ENCODE data around the gene LRMDA.
"Not testable (repeated sequence)": the region's sequence is repeated elsewhere in the genome, so short reads cannot be mapped to it uniquely, and the experiment has no call there.

Gene LRMDA

DNA sequence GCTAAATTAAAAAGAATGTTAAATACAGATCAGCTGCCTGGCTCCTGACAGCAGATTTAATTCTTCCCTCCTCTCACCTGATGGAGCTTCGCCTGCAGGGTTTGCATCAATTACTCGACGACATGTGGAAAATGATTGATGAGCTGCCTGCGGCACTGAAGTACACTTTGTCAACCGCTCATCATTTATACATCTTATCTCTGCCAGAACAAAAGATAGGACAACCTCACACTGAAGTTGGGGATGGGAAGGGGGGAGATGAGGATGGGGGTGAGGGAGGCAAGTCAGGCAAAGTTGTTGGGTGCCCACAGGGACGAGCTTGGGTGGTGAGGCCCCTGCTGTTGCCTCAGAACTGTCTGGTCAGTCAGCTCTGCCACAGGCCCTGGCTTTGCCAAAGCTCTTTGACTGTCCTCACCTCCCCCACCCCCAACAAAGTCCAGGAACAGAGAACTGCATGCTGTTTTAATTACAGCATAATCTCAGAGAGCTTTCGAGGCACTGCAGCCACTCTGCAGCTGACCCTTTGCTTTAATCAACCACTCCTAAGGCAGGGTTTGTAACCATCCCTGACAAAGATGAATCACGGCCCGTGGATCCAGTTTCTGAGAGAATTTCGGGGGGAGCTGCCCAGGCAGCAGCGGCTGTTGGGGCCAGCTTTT, 702.3 kb downstream of the LRMDA start:
- DNase-seq, result no peak
- in situ Hi-C loops (cut with MboI; ENCODE audit: low pct_unique_long_range_greater_than_20kb, low sequenced_read_pairs), result no loop called here

DNA sequence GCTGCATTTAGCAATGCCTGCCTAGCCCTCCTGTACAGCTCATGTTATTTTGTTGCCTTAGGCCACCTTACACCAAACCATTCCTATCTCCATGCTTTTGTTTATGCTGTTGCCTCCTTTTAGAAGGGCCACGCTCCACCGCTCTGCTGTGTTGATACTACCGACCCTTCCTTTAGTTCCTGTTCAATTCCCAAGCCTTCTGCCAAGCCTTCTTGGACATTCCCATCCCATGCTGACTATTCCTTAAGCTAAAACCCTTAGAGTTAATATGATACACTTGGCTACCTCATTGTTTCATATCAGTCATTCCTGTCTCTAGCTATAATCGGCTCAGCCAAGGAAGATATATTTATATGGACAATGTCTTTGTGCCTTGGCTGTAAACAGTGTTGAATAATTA, 705.5 kb downstream of the LRMDA start:
- in situ Hi-C loops (cut with MboI; ENCODE audit: low pct_unique_long_range_greater_than_20kb, low sequenced_read_pairs), result no loop called here
- no peak for DNase-seq

DNA sequence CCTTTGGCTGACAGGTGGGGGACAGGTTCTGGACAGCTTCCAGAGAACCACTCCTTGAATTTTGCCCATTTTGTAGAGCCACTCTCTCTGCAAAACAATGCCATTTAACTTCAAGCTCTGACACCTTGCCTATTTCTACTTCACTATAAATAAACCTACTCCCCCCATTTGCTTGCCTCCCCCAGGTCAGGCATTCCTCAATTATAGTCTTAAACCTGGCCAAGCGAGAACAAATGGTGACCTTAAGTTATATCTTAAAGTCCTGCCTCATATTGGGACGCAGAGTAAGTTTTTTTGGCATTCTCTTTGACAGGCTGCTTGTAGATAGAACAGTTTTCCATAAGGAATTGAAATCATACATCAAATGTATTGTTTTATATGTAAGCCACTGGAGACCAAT, 706.9 kb downstream of the LRMDA start:
- no peak for DNase-seq
- in situ Hi-C loops (cut with MboI; ENCODE audit: low pct_unique_long_range_greater_than_20kb, low sequenced_read_pairs), result no loop called here

DNA sequence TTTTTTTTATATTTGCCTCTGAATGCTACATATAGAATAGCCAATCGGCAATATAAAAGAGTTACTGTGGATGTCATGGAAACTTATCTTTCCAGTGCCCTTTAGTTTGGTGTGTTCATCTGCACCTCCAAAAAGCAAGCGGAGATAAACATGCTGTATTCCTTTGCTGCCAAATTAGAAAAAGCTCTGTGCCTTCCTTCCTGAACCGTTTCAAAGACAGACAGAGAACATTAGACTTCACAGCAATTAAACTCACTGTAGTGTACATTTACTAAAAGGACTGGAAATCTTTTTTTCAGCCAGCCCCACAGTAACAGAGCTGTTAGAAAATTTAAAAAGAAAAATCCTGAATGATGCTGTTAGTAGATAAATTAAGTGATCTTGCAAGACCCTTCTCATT, 707.5 kb downstream of the LRMDA start:
- in situ Hi-C loops (cut with MboI; ENCODE audit: low pct_unique_long_range_greater_than_20kb, low sequenced_read_pairs), result no loop called here
- DNase-seq, result no peak

DNA sequence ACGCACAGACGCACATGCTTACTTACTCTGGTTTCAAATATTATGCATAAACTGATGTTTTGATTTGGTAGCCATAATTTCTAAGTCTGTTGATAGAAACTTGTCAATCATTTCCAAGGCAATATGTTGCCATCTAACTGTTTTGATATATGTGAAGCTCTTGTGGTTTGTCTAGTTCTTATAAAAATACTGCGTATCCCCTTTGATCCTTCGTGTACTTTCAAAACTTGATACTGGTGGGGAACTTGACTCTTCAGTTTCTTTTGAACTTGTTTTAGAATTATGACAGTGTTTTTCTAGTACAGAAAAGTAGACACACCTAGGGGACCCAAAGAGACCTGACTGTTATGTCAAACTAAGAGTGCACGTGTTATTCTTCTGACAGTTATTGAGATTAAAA, 708.0 kb downstream of the LRMDA start:
- in situ Hi-C loops (cut with MboI; ENCODE audit: low pct_unique_long_range_greater_than_20kb, low sequenced_read_pairs), result no loop called here
- DNase-seq, result no peak

DNA sequence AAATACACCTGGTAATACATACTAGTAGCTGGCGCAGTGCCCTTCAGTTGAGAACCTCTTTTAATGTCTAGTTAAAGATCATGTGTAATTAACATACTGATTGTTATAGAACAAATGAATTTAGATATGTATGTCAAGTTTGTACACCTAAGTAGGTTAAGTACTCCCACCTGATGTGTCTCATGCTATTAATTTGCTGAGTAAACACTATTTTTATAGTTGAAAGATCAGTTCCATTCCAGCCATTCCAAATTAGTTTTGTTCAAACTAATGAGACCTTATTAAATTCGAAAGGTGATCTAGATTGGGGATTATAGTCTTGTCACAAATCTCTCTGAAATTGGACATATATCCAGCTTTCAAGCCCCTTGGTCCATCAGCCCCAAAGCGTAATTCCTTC, 710.0 kb downstream of the LRMDA start:
- DNase-seq, result no peak
- in situ Hi-C loops (cut with MboI; ENCODE audit: low pct_unique_long_range_greater_than_20kb, low sequenced_read_pairs), result no loop called here

DNA sequence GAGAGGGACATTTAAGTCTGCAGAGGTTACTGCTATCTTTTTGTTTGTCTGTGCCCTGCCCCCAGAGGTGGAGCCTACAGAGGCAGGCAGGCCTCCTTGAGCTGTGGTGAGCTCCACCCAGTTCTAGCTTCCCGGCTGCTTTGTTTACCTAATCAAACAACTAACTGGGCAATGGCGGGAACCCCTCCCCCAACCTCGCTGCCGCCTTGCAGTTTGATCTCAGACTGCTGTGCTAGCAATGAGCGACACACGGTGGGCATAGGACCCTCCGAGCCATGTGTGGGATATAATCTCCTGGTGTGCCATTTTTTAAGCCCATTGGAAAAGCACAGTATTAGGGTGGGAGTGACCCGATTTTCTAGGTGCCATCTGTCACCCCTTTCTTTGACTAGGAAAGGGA, 716.8 kb downstream of the LRMDA start:
- in situ Hi-C loops (cut with MboI; ENCODE audit: low pct_unique_long_range_greater_than_20kb, low sequenced_read_pairs); DNase-seq: not testable (repeated sequence)

DNA sequence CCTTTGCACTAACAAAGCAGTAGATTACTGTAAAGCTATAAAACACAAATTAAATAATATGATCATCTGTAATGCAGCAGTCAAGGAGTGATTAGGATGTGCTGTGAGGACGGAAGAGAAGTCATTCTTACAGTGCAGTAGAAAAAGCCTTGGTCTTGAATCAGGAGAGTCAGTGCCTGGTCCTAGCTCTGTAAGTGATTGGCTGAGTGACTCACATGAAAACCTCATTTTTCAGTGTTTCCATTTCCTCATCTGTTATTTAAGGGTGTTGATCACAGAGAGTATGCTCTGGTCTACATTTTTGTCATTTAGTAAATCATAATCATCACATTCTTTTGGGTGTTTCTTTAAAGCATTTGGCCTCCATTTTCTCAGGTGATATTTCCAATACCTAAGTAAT, 717.8 kb downstream of the LRMDA start:
- no peak for DNase-seq
- in situ Hi-C loops (cut with MboI; ENCODE audit: low pct_unique_long_range_greater_than_20kb, low sequenced_read_pairs), result no loop called here

DNA sequence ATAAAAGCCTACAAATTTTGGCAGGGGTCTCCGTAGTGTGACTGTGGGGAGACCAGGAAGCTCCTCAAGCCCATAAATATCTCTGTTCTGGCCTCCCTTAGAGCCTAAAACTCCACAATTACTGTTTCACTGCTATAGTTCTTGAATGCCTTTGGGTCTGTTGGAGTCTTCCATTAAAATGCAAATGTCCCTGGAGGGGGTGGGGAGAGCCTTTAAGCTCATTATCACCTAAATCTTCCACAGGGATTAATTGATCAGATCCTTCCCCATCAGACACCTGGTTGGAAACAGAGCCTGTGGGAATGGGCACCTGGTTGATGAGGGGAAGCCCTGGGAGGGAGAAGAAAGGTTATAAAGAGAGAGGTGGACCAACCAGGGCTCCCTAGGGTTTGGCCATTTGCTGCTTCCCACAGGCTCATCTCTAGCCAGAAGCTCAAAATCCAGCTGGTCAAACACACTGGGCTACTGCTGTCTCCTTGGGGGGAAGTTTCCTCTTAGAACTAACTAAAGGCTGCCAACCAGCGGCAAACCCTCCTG, 718.2 kb downstream of the LRMDA start:
- in situ Hi-C loops (cut with MboI; ENCODE audit: low pct_unique_long_range_greater_than_20kb, low sequenced_read_pairs), result no loop called here
- DNase-seq, result no peak

DNA sequence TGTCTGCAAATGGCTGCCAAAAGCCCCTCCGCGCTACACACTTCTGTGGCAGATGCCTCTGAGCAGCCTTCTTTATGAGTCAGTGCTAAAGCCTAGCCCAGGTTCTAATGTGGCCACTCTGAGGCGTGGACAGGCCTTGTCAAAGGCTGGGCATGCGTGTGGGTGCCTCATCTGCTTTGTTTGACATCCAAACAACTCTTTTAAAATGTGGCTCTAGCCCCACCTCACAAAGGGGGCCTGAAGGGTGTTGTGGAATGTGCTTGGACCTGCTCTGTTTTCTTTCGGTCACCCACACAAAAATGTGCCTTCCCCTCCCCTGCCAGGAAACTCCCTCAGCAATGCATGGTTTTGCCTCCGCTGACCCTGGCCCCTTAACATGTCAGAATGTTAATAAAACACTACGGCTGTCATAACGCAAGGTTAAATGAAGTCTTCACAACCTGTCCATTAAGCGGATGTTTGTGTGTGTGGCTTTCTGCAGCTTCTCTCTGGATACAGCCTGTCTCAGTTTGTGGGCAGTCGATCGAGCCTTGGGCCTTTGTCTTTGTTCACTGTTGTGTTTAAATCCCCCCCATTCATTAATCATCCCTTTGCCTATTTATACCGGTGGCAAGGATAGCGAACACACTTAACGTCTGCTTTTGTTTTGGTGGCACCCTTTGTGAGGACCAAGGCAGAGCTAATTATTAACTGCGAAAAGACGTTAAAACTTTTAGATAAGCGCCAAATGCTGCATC, 718.9 kb downstream of the LRMDA start:
- in situ Hi-C loops (cut with MboI; ENCODE audit: low pct_unique_long_range_greater_than_20kb, low sequenced_read_pairs), result no loop called here

DNA sequence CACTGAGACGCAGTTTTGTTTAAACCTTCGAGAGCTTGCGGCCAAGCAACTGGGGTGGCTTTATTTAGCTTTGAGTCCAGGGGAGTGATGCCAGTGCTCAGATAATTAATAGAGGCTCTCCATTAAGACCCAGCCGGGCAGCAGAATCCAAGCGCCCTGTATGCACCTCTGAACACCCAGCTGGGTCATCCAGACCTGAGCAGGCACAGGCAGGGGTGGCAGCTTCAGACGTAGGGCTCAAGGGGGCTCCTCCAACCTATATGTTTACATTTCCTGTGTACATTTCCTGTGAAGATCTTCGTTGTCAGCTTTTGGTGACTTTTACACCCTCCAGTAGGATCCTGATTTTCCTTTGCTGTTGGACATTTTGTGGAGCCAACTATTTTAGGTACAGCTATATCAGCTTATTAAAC, 719.5 kb downstream of the LRMDA start:
- DNase-seq, result no peak
- in situ Hi-C loops (cut with MboI; ENCODE audit: low pct_unique_long_range_greater_than_20kb, low sequenced_read_pairs), result no loop called here

More for the DNA sequence above, 718.9 kb downstream of the LRMDA start:
- DNase-seq, result no peak

DNA sequence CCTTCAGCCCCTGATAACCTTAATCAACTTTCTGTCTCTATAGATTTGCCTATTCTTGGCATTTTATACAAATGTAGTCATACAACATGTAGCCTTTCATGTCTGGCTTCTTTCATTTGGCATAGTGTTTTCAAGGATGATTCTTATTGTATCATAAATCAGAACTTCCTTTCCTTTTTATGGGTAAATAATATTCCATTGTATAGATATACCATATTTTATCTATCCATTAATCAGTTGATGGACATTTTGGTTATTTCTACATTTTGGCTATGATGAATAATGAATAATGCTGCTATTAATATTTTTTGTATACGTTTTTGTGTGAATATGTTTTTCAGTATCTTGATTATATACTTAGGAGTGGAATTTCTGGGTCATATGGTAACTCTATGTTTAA, 720.8 kb downstream of the LRMDA start:
- DNase-seq, result no peak
- in situ Hi-C loops (cut with MboI; ENCODE audit: low pct_unique_long_range_greater_than_20kb, low sequenced_read_pairs), result no loop called here

DNA sequence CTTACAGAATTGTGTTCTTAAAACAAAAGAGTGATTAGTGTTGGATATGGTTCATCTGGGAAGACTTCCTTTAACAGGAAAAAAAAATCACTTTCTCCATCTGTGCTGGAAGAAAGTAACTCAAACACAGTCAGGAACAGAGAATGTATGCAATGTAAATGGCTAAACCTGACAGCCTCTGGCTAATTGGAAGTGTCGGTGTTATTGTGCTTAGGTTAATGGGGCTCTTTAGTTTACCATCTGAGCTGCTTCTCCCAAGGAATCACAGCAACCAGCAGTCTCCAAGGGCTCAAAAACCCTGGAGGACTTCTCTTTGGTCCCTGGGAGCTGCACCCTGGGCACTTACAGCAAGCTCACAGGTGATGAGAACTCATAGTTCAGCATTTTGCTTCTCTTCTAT, 724.5 kb downstream of the LRMDA start:
- DNase-seq, result no peak
- in situ Hi-C loops (cut with MboI; ENCODE audit: low pct_unique_long_range_greater_than_20kb, low sequenced_read_pairs), result no loop called here

DNA sequence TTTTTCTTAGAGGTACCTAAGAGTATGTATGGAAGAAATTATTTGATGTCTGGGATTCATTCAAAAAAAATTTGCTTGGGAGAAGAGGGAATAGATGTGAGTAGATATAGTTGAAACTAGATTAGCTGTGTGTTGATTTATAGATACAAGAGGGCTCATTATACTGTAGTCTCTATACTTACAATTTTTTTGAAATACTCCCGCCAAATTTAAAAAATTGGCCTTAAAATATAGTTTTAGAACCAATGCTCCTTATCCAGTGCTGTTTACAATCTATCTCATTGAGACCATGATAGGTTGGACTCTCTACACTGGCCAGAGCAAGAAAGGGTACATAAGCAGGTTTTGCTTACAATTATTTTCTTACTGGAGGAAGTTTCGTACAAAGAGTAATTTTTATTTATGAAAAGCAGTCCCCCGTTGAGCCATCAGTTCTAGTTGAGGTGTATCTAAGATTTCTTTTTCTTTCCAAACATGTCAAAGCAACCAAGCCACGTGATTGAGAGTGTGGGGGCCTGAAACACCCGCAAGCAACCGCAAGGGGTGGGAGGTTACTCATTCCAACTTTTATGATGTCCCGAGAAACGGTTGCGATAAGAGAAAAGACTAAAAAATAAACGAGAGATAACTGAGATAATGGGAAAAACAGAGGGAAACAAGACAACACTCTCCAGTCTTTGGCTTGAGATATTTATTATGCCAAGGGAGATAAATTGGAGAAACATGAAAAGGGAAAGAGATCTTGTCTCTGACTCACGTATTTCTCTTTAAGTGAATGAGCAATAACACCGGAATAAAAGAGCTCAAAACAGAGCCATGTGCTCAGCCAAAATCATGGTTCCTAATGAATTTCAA, 729.2 kb downstream of the LRMDA start:
- in situ Hi-C loops (cut with MboI; ENCODE audit: low pct_unique_long_range_greater_than_20kb, low sequenced_read_pairs), result no loop called here
- no peak for DNase-seq

DNA sequence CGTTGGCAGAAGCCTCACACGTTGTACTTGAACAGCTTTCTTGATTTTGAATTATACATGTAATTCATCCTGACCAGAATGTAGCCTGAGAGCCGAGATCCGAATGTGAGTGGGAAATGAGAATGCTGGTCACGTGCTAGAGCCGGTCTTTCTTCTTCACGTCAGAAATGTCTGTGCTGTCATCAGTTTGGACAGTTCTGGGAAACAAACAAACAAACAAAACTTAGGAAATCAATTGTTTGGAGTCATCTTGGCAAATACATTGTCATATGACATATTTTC, 729.8 kb downstream of the LRMDA start:
- in situ Hi-C loops (cut with MboI; ENCODE audit: low pct_unique_long_range_greater_than_20kb, low sequenced_read_pairs), result no loop called here
- no peak for DNase-seq

DNA sequence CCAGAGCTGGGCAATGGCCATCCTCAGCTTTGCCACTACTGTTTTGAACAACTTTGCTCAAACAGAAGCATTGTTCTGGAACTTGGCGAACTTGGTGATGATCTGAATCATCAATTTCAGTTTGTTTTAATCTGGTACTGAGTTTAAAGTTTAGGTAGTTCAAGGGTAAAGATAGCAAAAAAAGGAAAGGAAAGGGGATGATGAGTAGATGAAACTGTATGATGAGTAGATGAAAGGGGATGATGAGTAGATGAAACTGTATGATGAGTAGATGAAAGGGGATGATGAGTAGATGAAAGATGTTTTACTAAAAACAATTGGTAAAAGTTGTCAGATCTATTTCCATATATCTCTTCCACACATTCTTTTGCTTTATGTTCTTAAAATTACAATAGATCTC, 737.0 kb downstream of the LRMDA start:
- in situ Hi-C loops (cut with MboI; ENCODE audit: low pct_unique_long_range_greater_than_20kb, low sequenced_read_pairs), result no loop called here
- no peak for DNase-seq

DNA sequence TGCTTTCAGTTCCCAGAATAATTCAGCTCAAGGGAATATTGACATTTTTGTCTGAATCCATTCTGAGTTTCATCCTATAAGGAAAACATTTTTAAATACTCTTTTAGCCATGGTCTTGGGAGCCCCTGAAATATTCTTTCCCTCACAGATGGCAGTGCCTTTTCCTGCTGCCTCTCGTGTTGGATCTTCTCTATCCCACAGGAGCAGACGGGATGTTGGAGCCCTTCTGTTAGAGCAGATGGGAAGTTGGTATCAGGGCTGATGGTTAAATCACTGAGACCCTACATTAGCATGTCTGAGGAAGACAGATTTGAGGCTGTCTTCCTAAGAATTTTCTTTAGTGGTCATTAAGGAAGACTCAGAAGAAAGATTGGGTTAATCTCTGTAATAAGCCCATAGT, 737.8 kb downstream of the LRMDA start:
- in situ Hi-C loops (cut with MboI; ENCODE audit: low pct_unique_long_range_greater_than_20kb, low sequenced_read_pairs), result no loop called here
- no peak for DNase-seq

DNA sequence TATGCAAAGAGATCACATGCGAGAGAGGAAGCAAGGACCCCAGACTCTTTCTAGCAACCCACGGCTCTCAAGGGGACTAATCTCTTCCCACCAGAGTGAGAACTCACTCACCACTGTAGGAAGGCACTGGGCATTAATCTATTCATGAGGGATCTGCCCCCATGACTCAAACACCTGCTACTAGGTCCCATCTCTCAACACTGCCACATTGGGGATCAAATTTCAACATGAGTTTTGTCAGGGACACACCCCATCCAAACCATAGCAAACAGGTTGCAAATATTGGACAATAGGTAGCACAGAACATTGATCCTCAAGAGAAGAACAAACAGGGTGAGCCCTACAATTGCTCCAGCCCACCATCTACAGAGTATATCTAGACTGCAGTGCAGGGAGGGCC, 740.6 kb downstream of the LRMDA start:
- no peak for DNase-seq
- in situ Hi-C loops (cut with MboI; ENCODE audit: low pct_unique_long_range_greater_than_20kb, low sequenced_read_pairs), result no loop called here

DNA sequence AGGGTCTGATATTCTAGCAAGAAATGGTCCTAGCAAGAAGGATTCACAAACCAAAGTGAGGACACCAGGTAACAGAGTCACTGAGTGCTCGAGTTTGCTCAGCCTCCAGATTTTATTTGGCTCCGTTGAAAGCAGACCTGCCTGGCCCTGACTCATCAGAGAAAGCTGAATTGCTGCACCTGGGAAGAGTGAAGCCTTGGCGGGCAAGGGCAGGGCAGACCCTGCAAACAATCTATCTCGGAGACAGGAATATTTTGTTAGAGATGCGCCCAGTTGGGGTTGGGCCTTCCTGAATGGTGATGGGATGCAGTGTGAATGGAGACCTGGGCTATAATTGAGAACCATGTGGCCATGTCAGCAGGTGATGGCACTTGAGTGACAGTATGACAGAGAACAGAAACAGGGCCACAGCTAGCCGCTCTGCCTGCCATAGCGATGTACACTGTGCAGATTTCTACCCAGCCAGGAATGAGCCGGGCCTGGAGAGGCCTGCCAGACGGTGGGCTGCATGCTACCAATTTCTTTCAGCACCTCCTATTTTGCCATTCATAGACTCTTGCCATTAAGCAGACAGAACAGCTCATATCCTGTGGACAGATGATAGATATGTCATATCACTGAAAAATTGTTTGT, 744.2 kb downstream of the LRMDA start:
- in situ Hi-C loops (cut with MboI; ENCODE audit: low pct_unique_long_range_greater_than_20kb, low sequenced_read_pairs), result no loop called here
- DNase-seq, result no peak

DNA sequence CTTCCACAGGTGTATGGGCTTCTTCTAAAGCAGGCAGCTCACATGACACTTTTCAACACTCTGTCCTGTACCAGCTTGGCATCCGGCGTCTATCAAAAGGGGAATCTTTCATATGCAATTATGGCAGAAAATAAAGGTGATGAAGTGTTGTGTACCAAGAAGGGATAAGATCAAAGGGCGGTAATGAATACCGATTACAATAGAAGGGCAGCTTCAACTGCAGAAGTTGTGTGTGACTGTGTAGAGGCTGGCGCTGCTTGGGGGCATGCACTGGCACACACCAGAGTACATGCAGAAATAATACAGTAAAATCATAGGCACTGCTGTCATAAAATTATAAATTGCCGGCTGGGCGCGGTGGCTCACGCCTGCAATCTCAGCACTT, 744.7 kb downstream of the LRMDA start:
- in situ Hi-C loops (cut with MboI; ENCODE audit: low pct_unique_long_range_greater_than_20kb, low sequenced_read_pairs), result no loop called here
- DNase-seq, result no peak
